ENCODE results near the gene TYRO3.

The TYRO3 gene

DNA sequence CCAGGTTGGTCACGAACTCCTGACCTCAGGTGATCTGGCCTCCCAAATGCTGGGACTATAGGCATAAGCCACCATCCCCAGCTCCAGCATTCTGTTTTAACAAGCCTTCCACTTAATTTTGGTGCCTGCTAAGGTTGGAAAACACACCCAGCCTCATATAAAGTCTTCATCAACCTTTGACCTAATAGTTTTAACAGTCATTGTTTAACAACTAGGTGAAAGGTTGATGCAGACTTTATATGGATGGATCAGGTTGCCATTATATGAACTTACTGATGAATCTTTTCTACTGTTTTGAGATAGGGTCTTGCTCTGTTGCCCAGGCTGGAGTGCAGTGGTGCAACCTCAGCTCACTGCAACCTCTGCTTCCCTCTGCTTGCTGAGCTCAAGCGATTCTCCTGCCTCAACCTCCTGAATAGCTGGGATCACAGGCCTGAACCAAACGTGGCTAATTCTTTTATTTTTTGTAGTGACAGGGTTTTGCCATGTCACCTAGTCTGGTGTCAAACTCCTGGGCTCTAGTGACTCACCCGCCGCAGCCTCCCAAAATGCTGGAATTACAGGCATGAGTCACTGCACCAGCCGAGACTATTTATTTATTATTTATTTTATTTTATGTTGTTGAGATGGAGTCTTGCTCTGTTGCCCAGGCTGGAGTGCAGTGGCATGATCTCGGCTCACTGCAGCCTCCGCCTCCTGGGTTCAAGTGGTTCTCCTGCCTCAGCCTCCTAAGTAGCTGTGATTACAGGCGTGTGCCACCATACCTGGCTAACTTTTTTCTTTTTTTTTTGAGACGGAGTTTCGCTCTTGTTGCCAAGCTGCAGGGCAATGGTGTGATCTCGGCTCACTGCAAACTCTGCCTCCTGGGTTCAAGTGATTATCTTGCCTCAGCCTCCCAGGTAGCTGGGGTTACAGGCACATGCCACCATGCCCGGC, 11.9 kb upstream of the TYRO3 start:
- TF ChIP-seq REST (IDR thresholded peaks at IDR 0.05; ENCODE audit: insufficient replicate concordance, low read depth), result no peak
- TF ChIP-seq GABPA (IDR thresholded peaks at IDR 0.05; ENCODE audit: low read depth), result no peak
- TF ChIP-seq POLR2AphosphoS5 (IDR thresholded peaks at IDR 0.05; ENCODE audit: low read depth), result no peak
- TF ChIP-seq, protein P1, sequence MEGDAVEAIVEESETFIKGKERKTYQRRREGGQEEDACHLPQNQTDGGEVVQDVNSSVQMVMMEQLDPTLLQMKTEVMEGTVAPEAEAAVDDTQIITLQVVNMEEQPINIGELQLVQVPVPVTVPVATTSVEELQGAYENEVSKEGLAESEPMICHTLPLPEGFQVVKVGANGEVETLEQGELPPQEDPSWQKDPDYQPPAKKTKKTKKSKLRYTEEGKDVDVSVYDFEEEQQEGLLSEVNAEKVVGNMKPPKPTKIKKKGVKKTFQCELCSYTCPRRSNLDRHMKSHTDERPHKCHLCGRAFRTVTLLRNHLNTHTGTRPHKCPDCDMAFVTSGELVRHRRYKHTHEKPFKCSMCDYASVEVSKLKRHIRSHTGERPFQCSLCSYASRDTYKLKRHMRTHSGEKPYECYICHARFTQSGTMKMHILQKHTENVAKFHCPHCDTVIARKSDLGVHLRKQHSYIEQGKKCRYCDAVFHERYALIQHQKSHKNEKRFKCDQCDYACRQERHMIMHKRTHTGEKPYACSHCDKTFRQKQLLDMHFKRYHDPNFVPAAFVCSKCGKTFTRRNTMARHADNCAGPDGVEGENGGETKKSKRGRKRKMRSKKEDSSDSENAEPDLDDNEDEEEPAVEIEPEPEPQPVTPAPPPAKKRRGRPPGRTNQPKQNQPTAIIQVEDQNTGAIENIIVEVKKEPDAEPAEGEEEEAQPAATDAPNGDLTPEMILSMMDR (IDR thresholded peaks at IDR 0.05; ENCODE audit: insufficient read depth, low read length), result no peak
- no peak for TF ChIP-seq SPI1 (IDR thresholded peaks at IDR 0.05; ENCODE audit: borderline replicate concordance, low read depth)
- no peak overlapping the region for H3K4me3 ChIP-seq (replicated peaks; ENCODE audit: insufficient read depth, low read length)
- H3K27ac ChIP-seq (replicated peaks), result no peak overlapping the region
- no peaks in the 10 kb centered on the region for H3K27me3 ChIP-seq (ENCODE audit: insufficient read depth, poor library complexity, severe bottlenecking)
- DNase-seq (ENCODE audit: low read depth in 1 of 2, low spot score in 1 of 2), result no peak

DNA sequence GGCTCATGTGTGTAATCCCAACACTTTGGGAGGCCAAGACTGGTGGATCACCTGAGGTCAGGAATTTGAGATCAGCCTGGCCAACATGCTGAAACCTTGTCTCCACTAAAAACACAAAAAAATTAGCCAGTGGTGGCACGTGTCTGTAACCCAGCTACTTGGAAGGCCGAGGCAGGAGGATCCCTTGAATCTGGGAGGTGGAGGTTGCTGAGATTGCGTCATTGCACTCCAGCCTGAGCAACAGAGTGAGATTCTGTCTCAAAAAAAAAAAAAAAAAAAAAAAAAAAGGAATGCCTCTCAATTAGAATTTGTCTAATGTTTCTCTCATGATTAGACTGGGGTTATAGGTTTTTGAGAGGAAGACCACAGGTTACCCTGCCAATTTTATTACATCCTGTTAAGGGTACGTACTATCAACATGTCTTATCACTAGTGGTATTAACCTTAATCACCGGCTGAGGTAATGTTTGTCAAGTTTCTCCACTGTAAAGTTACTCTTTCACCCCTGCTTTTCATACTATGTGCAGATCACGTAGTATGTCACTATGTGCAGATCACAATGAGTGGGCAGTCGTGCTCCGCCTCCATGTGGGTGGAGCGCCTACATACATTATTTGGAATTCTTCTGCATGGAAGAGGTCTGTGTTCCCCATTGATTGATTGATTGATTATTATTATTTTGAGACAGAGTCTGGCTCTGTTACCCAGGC, 8.8 kb upstream of the TYRO3 start:
- DNase-seq (ENCODE audit: low read depth in 1 of 2, low spot score in 1 of 2), result no peak
- no peaks in the 10 kb centered on the region for H3K27me3 ChIP-seq (ENCODE audit: insufficient read depth, poor library complexity, severe bottlenecking)
- TF ChIP-seq SPI1 (IDR thresholded peaks at IDR 0.05; ENCODE audit: borderline replicate concordance, low read depth) (no peak), POLR2AphosphoS5 (IDR thresholded peaks at IDR 0.05; ENCODE audit: low read depth) (no peak), GABPA (IDR thresholded peaks at IDR 0.05; ENCODE audit: low read depth) (no peak), REST (IDR thresholded peaks at IDR 0.05; ENCODE audit: insufficient replicate concordance, low read depth) (no peak)
- TF ChIP-seq, protein P1 (IDR thresholded peaks at IDR 0.05; ENCODE audit: insufficient read depth, low read length), result no peak
- no peak overlapping the region for H3K27ac ChIP-seq (replicated peaks)
- H3K4me3 ChIP-seq (replicated peaks; ENCODE audit: insufficient read depth, low read length), result no peak overlapping the region

DNA sequence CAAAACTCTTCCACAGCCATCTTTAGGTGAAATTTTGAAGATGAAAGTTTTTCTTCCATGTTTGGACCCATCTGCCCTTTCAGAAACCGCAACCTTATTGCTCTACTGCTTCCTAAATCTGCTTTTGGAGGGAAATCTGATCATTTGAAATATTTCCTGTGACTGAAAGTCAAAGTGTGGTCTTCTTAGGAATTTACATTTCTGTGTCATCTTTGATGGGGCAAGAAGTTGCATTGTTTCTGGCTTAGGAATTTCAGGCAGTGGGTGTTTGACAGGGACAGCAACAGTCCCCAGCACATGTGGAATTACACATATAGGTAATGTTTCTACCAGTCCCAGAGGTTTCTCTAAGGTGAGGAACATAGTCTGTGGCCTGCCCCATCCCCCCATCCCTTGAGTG, 5.3 kb upstream of the TYRO3 start:
- H3K4me3 ChIP-seq (replicated peaks; ENCODE audit: insufficient read depth, low read length), result no peak overlapping the region
- H3K27me3 ChIP-seq (ENCODE audit: insufficient read depth, poor library complexity, severe bottlenecking), result no peaks in the 10 kb centered on the region
- TF ChIP-seq SPI1 (IDR thresholded peaks at IDR 0.05; ENCODE audit: borderline replicate concordance, low read depth) (no peak), POLR2AphosphoS5 (IDR thresholded peaks at IDR 0.05; ENCODE audit: low read depth) (no peak), GABPA (IDR thresholded peaks at IDR 0.05; ENCODE audit: low read depth) (no peak), REST (IDR thresholded peaks at IDR 0.05; ENCODE audit: insufficient replicate concordance, low read depth) (no peak)
- TF ChIP-seq, protein P1 (IDR thresholded peaks at IDR 0.05; ENCODE audit: insufficient read depth, low read length), result no peak
- no peak overlapping the region for H3K27ac ChIP-seq (replicated peaks)
- no peak for DNase-seq (ENCODE audit: low read depth in 1 of 2, low spot score in 1 of 2)

Measured in HL-60 (cell line).